ENCODE data around the gene CCDC68. TPM values are rescaled to one million over a fixed set of nuclear protein-coding genes. Genes with fewer than 3 reads are reported as not detected.

Gene CCDC68
- total RNA-seq, 1 donor from 2014 or later: not detected

- Mint-ChIP-seq H3K4me1 (ENCODE audit: low read depth, unreplicated experiment) (peaks cover 3% of the 10 kb centered on the region), H3K27ac (ENCODE audit: unreplicated experiment) (no peak overlapping the region), H3K27me3 (ENCODE audit: unreplicated experiment) (no peaks in the 10 kb centered on the region), H3K36me3 (ENCODE audit: unreplicated experiment) (no peaks in the 10 kb centered on the region), H3K4me3 (ENCODE audit: unreplicated experiment) (no peak overlapping the region), H3K9me3 (ENCODE audit: unreplicated experiment) (no peaks in the 10 kb centered on the region)
- no peak for DNase-seq
- TF ChIP-seq, protein P1, sequence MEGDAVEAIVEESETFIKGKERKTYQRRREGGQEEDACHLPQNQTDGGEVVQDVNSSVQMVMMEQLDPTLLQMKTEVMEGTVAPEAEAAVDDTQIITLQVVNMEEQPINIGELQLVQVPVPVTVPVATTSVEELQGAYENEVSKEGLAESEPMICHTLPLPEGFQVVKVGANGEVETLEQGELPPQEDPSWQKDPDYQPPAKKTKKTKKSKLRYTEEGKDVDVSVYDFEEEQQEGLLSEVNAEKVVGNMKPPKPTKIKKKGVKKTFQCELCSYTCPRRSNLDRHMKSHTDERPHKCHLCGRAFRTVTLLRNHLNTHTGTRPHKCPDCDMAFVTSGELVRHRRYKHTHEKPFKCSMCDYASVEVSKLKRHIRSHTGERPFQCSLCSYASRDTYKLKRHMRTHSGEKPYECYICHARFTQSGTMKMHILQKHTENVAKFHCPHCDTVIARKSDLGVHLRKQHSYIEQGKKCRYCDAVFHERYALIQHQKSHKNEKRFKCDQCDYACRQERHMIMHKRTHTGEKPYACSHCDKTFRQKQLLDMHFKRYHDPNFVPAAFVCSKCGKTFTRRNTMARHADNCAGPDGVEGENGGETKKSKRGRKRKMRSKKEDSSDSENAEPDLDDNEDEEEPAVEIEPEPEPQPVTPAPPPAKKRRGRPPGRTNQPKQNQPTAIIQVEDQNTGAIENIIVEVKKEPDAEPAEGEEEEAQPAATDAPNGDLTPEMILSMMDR (IDR thresholded peaks at IDR 0.05; ENCODE audit: partially characterized antibody, unreplicated experiment): no peak
Measured at GRCh38 chr18:54926593-54927325, 32.5 kb downstream of the CCDC68 start.

GRCh38 chr18:54924948-54925347 is 34.3 kb downstream of the CCDC68 start:
- Mint-ChIP-seq H3K4me1 (ENCODE audit: low read depth, unreplicated experiment) (peaks cover 3% of the 10 kb centered on the region), H3K36me3 (ENCODE audit: unreplicated experiment) (no peaks in the 10 kb centered on the region), H3K27ac (ENCODE audit: unreplicated experiment) (no peak overlapping the region), H3K27me3 (ENCODE audit: unreplicated experiment) (no peaks in the 10 kb centered on the region), H3K9me3 (ENCODE audit: unreplicated experiment) (no peaks in the 10 kb centered on the region), H3K4me3 (ENCODE audit: unreplicated experiment) (no peak overlapping the region)
- TF ChIP-seq, protein P1 (IDR thresholded peaks at IDR 0.05; ENCODE audit: partially characterized antibody, unreplicated experiment): no peak
- no peak for DNase-seq

- no peaks in the 10 kb centered on the region for H3K27me3 Mint-ChIP-seq (ENCODE audit: unreplicated experiment)
- no peaks in the 10 kb centered on the region for H3K36me3 Mint-ChIP-seq (ENCODE audit: unreplicated experiment)
- no peak overlapping the region for H3K27ac Mint-ChIP-seq (ENCODE audit: unreplicated experiment)
- H3K4me1 Mint-ChIP-seq (ENCODE audit: low read depth, unreplicated experiment): peaks cover 3% of the 10 kb centered on the region
- no peak for DNase-seq
- TF ChIP-seq, protein P1 (IDR thresholded peaks at IDR 0.05; ENCODE audit: partially characterized antibody, unreplicated experiment): no peak
- no peak overlapping the region for H3K4me3 Mint-ChIP-seq (ENCODE audit: unreplicated experiment)
- H3K9me3 Mint-ChIP-seq (ENCODE audit: unreplicated experiment): no peaks in the 10 kb centered on the region
Measured at GRCh38 chr18:54923339-54923956, 35.8 kb downstream of the CCDC68 start.

DNA sequence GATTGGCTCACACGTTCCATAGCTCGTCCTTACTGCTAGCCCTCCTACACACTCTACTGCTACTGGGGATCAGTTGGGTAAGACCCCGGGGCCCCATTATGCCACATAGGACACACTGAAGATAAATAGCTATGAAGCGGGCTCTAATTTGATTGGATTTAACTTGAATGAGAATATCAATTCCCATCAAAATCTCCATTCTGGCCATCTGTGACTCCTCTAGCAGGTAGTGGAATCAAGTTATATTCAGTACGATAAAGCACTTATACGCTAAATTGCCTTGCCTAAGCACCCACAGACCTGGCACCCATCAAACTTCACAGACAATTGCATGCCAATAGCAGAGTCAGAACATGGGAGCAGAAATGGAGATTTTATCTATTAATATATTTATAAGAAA is 39.8 kb downstream of the CCDC68 start:
- no peak overlapping the region for H3K4me3 Mint-ChIP-seq (ENCODE audit: unreplicated experiment)
- H3K27ac Mint-ChIP-seq (ENCODE audit: unreplicated experiment): no peak overlapping the region
- TF ChIP-seq, protein P1 (IDR thresholded peaks at IDR 0.05; ENCODE audit: partially characterized antibody, unreplicated experiment): no peak

DNA sequence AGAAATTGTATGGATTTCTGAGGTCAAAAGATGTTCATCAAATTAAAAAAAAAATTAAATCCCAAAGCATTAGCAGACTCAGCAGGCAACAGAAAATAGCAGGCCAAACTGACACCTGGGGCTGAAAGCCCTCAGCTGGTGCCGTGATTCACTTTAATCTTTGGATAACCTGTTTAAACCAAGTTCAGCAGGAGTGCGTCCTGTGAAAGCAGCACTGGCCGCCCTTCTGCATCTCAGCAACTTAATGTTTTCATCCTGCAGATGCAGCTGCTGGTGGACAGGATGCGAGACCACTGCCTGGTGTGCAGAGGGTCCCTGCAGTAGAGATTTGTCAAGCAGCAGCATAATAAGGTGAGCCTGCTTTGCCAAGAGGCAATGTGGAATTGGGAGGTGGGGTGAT is 41.2 kb downstream of the CCDC68 start:
- Mint-ChIP-seq H3K27ac (ENCODE audit: unreplicated experiment) (no peak overlapping the region), H3K9me3 (ENCODE audit: unreplicated experiment) (no peaks in the 10 kb centered on the region), H3K4me1 (ENCODE audit: low read depth, unreplicated experiment) (no peaks in the 10 kb centered on the region), H3K27me3 (ENCODE audit: unreplicated experiment) (no peaks in the 10 kb centered on the region), H3K36me3 (ENCODE audit: unreplicated experiment) (no peaks in the 10 kb centered on the region), H3K4me3 (ENCODE audit: unreplicated experiment) (no peak overlapping the region)
- TF ChIP-seq, protein P1 (IDR thresholded peaks at IDR 0.05; ENCODE audit: partially characterized antibody, unreplicated experiment): no peak
- no peak for DNase-seq

More for the DNA sequence above, 39.8 kb downstream of the CCDC68 start:
- no peaks in the 10 kb centered on the region for H3K4me1 Mint-ChIP-seq (ENCODE audit: low read depth, unreplicated experiment)
- no peaks in the 10 kb centered on the region for H3K9me3 Mint-ChIP-seq (ENCODE audit: unreplicated experiment)
- H3K36me3 Mint-ChIP-seq (ENCODE audit: unreplicated experiment): no peaks in the 10 kb centered on the region
- DNase-seq: no peak
- H3K27me3 Mint-ChIP-seq (ENCODE audit: unreplicated experiment): no peaks in the 10 kb centered on the region
